ENCODE data around the gene STK32C.

- no peak for TF ChIP-seq CTCF (IDR thresholded peaks at IDR 0.05)
- no peak for TF ChIP-seq POLR2A (IDR thresholded peaks at IDR 0.05; ENCODE audit: low read length)
- no peak for TF ChIP-seq NFE2L2 (conservative IDR thresholded peaks at IDR 0.05; ENCODE audit: low read length)
- TF ChIP-seq PBX3 (IDR thresholded peaks at IDR 0.05), result no peak
- no peak for TF ChIP-seq JUN (IDR thresholded peaks at IDR 0.05)
- no peak for TF ChIP-seq ZFP36 (IDR thresholded peaks at IDR 0.05; ENCODE audit: borderline replicate concordance, partially characterized antibody)
- TF ChIP-seq MYC (IDR thresholded peaks at IDR 0.05; ENCODE audit: borderline replicate concordance, low read length), result no peak
- TF ChIP-seq HDAC2 (IDR thresholded peaks at IDR 0.05), result no peak
- no peak for TF ChIP-seq NR3C1 (IDR thresholded peaks at IDR 0.05)
- no peak for TF ChIP-seq HOXB5 (CRISPR knock-in tag; IDR thresholded peaks at IDR 0.05)
These were observed 47.9 kb downstream of the STK32C start for GRCh38 chr10:132259702-132260482.

Measured in A549 (cell line).